ENCODE measurements around the gene RAB3IL1. TPM values are rescaled to one million over a fixed set of nuclear protein-coding genes. Genes with fewer than 3 reads are reported as not detected.

Gene RAB3IL1
- total and polyA plus RNA-seq, 9 of the 15 experiments (the other 6 are each of a cell fraction or from before 2014, with no cell fraction given): 0.15 to 42.6 (median 15.5) TPM

DNA sequence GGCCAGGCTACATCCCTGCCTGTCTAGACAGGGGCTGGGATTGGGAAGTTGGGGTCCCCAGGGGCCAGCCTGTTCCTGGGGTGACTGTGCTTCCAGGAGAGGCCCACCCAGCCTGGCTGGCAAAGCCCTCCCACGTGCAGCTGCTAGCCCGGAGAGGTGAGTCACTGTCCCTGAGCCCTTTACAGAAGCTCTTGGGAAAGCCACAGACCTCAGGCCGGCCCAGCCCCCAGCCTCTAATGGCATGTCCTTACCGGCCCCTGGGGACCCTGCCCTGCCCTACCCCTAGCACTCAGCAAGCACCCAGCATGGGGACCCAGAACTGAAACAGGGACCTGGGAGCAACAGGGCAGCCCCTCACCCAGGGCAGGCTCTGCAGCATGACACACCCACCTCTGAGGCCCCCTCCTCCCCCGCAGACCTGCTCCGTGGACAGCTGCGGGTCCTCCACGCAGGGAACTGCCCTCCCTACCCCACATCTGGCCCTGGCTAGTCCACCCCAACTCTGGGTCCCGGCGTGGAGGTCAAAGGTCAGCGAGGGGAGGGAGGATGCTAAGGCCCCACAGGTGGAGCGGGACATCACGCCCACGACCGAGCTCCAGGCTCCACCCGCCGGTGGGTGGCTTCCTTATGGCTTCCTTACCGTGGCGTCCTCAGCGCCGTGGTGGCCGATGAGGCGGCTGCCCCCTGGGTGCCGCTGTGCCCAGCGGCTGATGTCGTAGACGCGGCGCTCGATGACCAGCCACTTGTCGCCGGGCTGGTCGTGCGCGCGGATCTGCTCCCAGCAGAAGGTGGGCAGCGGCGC is 26.6 kb downstream of the RAB3IL1 start (continued):
- TF ChIP-seq, protein P1, sequence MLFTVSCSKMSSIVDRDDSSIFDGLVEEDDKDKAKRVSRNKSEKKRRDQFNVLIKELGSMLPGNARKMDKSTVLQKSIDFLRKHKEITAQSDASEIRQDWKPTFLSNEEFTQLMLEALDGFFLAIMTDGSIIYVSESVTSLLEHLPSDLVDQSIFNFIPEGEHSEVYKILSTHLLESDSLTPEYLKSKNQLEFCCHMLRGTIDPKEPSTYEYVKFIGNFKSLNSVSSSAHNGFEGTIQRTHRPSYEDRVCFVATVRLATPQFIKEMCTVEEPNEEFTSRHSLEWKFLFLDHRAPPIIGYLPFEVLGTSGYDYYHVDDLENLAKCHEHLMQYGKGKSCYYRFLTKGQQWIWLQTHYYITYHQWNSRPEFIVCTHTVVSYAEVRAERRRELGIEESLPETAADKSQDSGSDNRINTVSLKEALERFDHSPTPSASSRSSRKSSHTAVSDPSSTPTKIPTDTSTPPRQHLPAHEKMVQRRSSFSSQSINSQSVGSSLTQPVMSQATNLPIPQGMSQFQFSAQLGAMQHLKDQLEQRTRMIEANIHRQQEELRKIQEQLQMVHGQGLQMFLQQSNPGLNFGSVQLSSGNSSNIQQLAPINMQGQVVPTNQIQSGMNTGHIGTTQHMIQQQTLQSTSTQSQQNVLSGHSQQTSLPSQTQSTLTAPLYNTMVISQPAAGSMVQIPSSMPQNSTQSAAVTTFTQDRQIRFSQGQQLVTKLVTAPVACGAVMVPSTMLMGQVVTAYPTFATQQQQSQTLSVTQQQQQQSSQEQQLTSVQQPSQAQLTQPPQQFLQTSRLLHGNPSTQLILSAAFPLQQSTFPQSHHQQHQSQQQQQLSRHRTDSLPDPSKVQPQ (CRISPR knock-in tag; IDR thresholded peaks at IDR 0.05; ENCODE audit: borderline replicate concordance): no peak
- TF ChIP-seq, protein P2, sequence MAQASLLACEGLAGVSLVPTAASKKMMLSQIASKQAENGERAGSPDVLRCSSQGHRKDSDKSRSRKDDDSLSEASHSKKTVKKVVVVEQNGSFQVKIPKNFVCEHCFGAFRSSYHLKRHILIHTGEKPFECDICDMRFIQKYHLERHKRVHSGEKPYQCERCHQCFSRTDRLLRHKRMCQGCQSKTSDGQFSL (CRISPR knock-in tag; IDR thresholded peaks at IDR 0.05): no peak; the same call in 1 of the 2 replicates
- TF ChIP-seq, protein P2 (tag; IDR thresholded peaks at IDR 0.05): no peak
- TF ChIP-seq, protein P3, sequence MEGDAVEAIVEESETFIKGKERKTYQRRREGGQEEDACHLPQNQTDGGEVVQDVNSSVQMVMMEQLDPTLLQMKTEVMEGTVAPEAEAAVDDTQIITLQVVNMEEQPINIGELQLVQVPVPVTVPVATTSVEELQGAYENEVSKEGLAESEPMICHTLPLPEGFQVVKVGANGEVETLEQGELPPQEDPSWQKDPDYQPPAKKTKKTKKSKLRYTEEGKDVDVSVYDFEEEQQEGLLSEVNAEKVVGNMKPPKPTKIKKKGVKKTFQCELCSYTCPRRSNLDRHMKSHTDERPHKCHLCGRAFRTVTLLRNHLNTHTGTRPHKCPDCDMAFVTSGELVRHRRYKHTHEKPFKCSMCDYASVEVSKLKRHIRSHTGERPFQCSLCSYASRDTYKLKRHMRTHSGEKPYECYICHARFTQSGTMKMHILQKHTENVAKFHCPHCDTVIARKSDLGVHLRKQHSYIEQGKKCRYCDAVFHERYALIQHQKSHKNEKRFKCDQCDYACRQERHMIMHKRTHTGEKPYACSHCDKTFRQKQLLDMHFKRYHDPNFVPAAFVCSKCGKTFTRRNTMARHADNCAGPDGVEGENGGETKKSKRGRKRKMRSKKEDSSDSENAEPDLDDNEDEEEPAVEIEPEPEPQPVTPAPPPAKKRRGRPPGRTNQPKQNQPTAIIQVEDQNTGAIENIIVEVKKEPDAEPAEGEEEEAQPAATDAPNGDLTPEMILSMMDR (IDR thresholded peaks at IDR 0.05 in 2 of 3, conservative IDR thresholded peaks at IDR 0.05 in 1 of 3; ENCODE audit: insufficient read depth in 2 of 3, low read depth in 1 of 3, low read length in 3 of 3): 0 out of 6 replicates have a peak, but pooled peaks of 2 of the 3 experiments have one; percentile 17 to 19
- TF ChIP-seq JUN (IDR thresholded peaks at IDR 0.05; ENCODE audit: borderline replicate concordance, low read depth, low read length): peak; percentile 76
- TF ChIP-seq JUN (CRISPR knock-in tag; IDR thresholded peaks at IDR 0.05; ENCODE audit: borderline replicate concordance): no peak
- TF ChIP-seq SP1 (CRISPR knock-in tag; IDR thresholded peaks at IDR 0.05): peak; percentile 67
- TF ChIP-seq, protein P4, sequence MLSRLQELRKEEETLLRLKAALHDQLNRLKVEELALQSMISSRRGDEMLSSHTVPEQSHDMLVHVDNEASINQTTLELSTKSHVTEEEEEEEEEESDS (CRISPR knock-in tag; IDR thresholded peaks at IDR 0.05): no peak
- peak; percentile 84 for TF ChIP-seq SMARCE1 (IDR thresholded peaks at IDR 0.05)
- no peak for TF ChIP-seq XRCC3 (IDR thresholded peaks at IDR 0.05)
- peak; percentile 27; the same call in 1 of the 2 replicates for TF ChIP-seq TEAD4 (IDR thresholded peaks at IDR 0.05; ENCODE audit: low read length)
- no peak for TF ChIP-seq TEAD4 (CRISPR knock-in tag; IDR thresholded peaks at IDR 0.05; ENCODE audit: borderline replicate concordance)
- TF ChIP-seq NFE2 (IDR thresholded peaks at IDR 0.05; ENCODE audit: low read depth): peak; percentile 41; the same call in 1 of the 2 replicates
- TF ChIP-seq TCF3 (CRISPR knock-in tag; IDR thresholded peaks at IDR 0.05): peak; percentile 8
- peak; percentile 92 for TF ChIP-seq EGR1 (conservative IDR thresholded peaks at IDR 0.05)
- TF ChIP-seq, protein P5, sequence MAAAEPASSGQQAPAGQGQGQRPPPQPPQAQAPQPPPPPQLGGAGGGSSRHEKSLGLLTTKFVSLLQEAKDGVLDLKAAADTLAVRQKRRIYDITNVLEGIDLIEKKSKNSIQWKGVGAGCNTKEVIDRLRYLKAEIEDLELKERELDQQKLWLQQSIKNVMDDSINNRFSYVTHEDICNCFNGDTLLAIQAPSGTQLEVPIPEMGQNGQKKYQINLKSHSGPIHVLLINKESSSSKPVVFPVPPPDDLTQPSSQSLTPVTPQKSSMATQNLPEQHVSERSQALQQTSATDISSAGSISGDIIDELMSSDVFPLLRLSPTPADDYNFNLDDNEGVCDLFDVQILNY (CRISPR knock-in tag; IDR thresholded peaks at IDR 0.05): 0 out of 2 replicates have a peak, but pooled peaks have one; percentile 34
- TF ChIP-seq JUND (IDR thresholded peaks at IDR 0.05; ENCODE audit: borderline replicate concordance, low read depth, low read length): peak; percentile 85
- TF ChIP-seq JUND (tag; IDR thresholded peaks at IDR 0.05; ENCODE audit: borderline replicate concordance, low read depth, low read length): peak; percentile 68; the same call in 1 of the 3 replicates

Measured in K562 (cell line).